PC-9 (cell line): ENCODE measurements around the gene AKT1. TPM values are rescaled to one million over a fixed set of nuclear protein-coding genes. Genes with fewer than 3 reads are reported as not detected.

Experiments used
- BruUV-seq: library from RNA; stranded (reverse); fragments of 400-500 nt; replicated peaks from 2 replicates; lab custom pipeline; 2021; lab: Mats Ljungman, UMichigan
- CTCF ChIA-PET: fragments of 300-600 bp; sonication (Branson Sonifier 250); formaldehyde crosslinking; loops from one replicate; lab custom pipeline; 2022; ENCODE audit warnings: antibody characterized with exemption; lab: Charles Lee
- POLR2A ChIA-PET: fragments of 300-600 bp; sonication (Branson Sonifier 250); formaldehyde crosslinking; loops from one replicate; lab custom pipeline; 2022; ENCODE audit warnings: antibody characterized with exemption; ENCODE audit not compliant: unreplicated experiment; lab: Charles Lee
- DNase-seq, 2 experiments: peaks; one replicate each; pipeline versions ENCODE4 v3.0.0 to v3.0.0-alpha.2; 2015 to 2022; ENCODE audit warnings: mixed read lengths in 1 of 2
- H2AFZ ChIP-seq: fragments of 200-600 bp; sonication (generic); 2 replicates; pipeline ENCODE4 v1.8.1; 2017; ENCODE audit warnings: antibody characterized with exemption
- H3F3A ChIP-seq: fragments of 200-600 bp; sonication (generic); 2 replicates; pipeline ENCODE4 v1.8.1; 2017; ENCODE audit warnings: antibody characterized with exemption, mild to moderate bottlenecking, low read depth; ENCODE audit not compliant: insufficient read depth
- H3K27ac ChIP-seq: fragments of 200-600 bp; sonication (generic); 2 replicates; pipeline ENCODE4 v1.6.1; 2016; ENCODE audit warnings: mixed run types
- H3K27me3 ChIP-seq: fragments of 200-600 bp; sonication (generic); 2 replicates; pipeline ENCODE4 v1.6.1; 2016; ENCODE audit warnings: low read depth, mixed run types; ENCODE audit not compliant: insufficient read depth
- H3K36me3 ChIP-seq: fragments of 200-600 bp; sonication (generic); 2 replicates; pipeline ENCODE4 v1.6.1; 2016; ENCODE audit warnings: low read depth, mixed run types
- H3K4me1 ChIP-seq: fragments of 200-600 bp; sonication (generic); replicated peaks from 2 replicates; pipeline ENCODE4 v1.6.1; 2016; ENCODE audit warnings: mixed run types; ENCODE audit not compliant: insufficient read depth
- H3K4me2 ChIP-seq: fragments of 200-600 bp; sonication (generic); 2 replicates; pipeline ENCODE4 v1.6.1; 2017; ENCODE audit warnings: mixed run types
- H3K4me3 ChIP-seq: fragments of 200-600 bp; sonication (generic); 2 replicates; pipeline ENCODE4 v1.6.1; 2016; ENCODE audit warnings: mixed run types
- H3K79me2 ChIP-seq: fragments of 200-600 bp; sonication (generic); 2 replicates; pipeline ENCODE4 v1.6.1; 2017; ENCODE audit warnings: low read depth, mixed run types
- H3K9me2 ChIP-seq: fragments of 200-600 bp; sonication (generic); 2 replicates; pipeline ENCODE4 v1.8.1; 2017; ENCODE audit warnings: mild to moderate bottlenecking; ENCODE audit not compliant: insufficient read depth
- H3K9me3 ChIP-seq: fragments of 200-600 bp; sonication (generic); 2 replicates; pipeline ENCODE4 v1.8.1; 2016; ENCODE audit warnings: low read depth; ENCODE audit not compliant: insufficient read depth
- H4K20me1 ChIP-seq: fragments of 200-600 bp; sonication (generic); 2 replicates; pipeline ENCODE4 v1.8.1; 2017; ENCODE audit not compliant: insufficient read depth
- CTCF ChIP-seq: fragments of 200-600 bp; sonication (generic); conservative IDR thresholded peaks from 2 replicates; pipeline ENCODE4 v1.6.1; 2017; ENCODE audit warnings: mixed run types, antibody characterized with exemption, mild to moderate bottlenecking, moderate library complexity
- EZH2 ChIP-seq: fragments of 200-600 bp; sonication (generic); IDR thresholded peaks from 2 replicates; pipeline ENCODE4 v1.8.0; 2017; ENCODE audit warnings: antibody characterized with exemption, low read depth
- intact Hi-C: fragments of 100-400 bp; cut with micrococcal nuclease; formaldehyde crosslinking; loops from one replicate; pipeline ENCODE4 v1.10.0; 2022; ENCODE audit not compliant: unreplicated experiment
- total RNA-seq: library from RNA; stranded (reverse); gene quantifications from 2 replicates; pipeline ENCODE4 v1.2.3, GENCODE V29; 2021

Gene AKT1
- total RNA-seq, 1 experiment from 2014 or later, result 107 TPM

GRCh38 chr14:104784218-104784568, 11.4 kb downstream of the AKT1 start:
- POLR2A ChIA-PET, result no interaction called here
- Histone ChIP-seq H2AFZ (no peak overlapping the region), H3F3A (no peaks in the 10 kb centered on the region), H4K20me1 (peaks cover 13% of the 10 kb centered on the region), H3K79me2 (no peaks in the 10 kb centered on the region), H3K4me2 (no peak overlapping the region), H3K27me3 (no peaks in the 10 kb centered on the region), H3K36me3 (no peaks in the 10 kb centered on the region), H3K27ac (no peak overlapping the region), H3K9me3 (no peaks in the 10 kb centered on the region), H3K9me2 (no peaks in the 10 kb centered on the region), H3K4me1 (no peaks in the 10 kb centered on the region), H3K4me3 (no peak overlapping the region)
- CTCF ChIA-PET, result no interaction called here
- no TSS peak for BruUV-seq
- no peak for DNase-seq
- no peak for TF ChIP-seq EZH2
- TF ChIP-seq CTCF, result no peak
- intact Hi-C loops, result no loop called here

GRCh38 chr14:104783484-104784217, 11.9 kb downstream of the AKT1 start:
- no peaks in the 10 kb centered on the region for H3K9me3 ChIP-seq
- no peak overlapping the region for H3K27ac ChIP-seq
- no peaks in the 10 kb centered on the region for H3F3A ChIP-seq
- no peaks in the 10 kb centered on the region for H3K36me3 ChIP-seq
- no peak for TF ChIP-seq EZH2
- no peak for TF ChIP-seq CTCF
- ChIA-PET POLR2A (no interaction called here), CTCF (no interaction called here)
- no peaks in the 10 kb centered on the region for H3K4me1 ChIP-seq
- no TSS peak for BruUV-seq
- H3K9me2 ChIP-seq, result no peaks in the 10 kb centered on the region
- H3K79me2 ChIP-seq, result no peaks in the 10 kb centered on the region
- intact Hi-C loops, result no loop called here
- H3K4me3 ChIP-seq, result no peak overlapping the region
- no peak overlapping the region for H3K4me2 ChIP-seq
- no peaks in the 10 kb centered on the region for H3K27me3 ChIP-seq
- H2AFZ ChIP-seq, result no peak overlapping the region
- H4K20me1 ChIP-seq, result peaks cover 12% of the 10 kb centered on the region
- no peak for DNase-seq

- intact Hi-C loops, result no loop called here
- POLR2A ChIA-PET, result no interaction called here
- CTCF ChIA-PET, result no interaction called here
- Histone ChIP-seq H4K20me1 (peaks cover 8% of the 10 kb centered on the region), H3K4me1 (no peaks in the 10 kb centered on the region), H3F3A (no peaks in the 10 kb centered on the region), H3K4me3 (no peak overlapping the region), H3K27me3 (no peaks in the 10 kb centered on the region), H3K9me3 (no peaks in the 10 kb centered on the region), H3K4me2 (no peak overlapping the region), H3K79me2 (no peaks in the 10 kb centered on the region), H3K9me2 (no peaks in the 10 kb centered on the region), H2AFZ (no peak overlapping the region), H3K27ac (no peak overlapping the region), H3K36me3 (no peaks in the 10 kb centered on the region)
- TF ChIP-seq CTCF, result no peak
- no peak for TF ChIP-seq EZH2
- no peak for DNase-seq
- no TSS peak for BruUV-seq
These were observed 12.8 kb downstream of the AKT1 start for GRCh38 chr14:104782808-104783139.
